Stimulated activated CD4-positive, alpha-beta T cell treated with anti-CD3 and anti-CD28 coated beads, Interleukin-15, amount 100 ng/mL, for 48 hours (primary cell): ENCODE data around the gene CDK2.
"Not testable (repeated sequence)": the region's sequence is repeated elsewhere in the genome, so short reads cannot be mapped to it uniquely, and the experiment has no call there.

Experiments used
- DNase-seq, 2 donors: peaks; one replicate each; pipeline ENCODE4 v3.0.0-alpha.2; 2020; ENCODE audit warnings: low read depth in 2 of 2

CDK2 gene

GRCh38 chr12:55966408-55967281, at the start of gene CDK2:
CDK2 (plus strand) TSS chr12:55966830; CDS start chr12:55967009, 179 bp downstream.
- peak; percentile 81 to 93 for DNase-seq

GRCh38 chr12:55919032-55919431, 47.6 kb upstream of the CDK2 start:
- not testable (repeated sequence) for DNase-seq

GRCh38 chr12:55922126-55922525, 44.5 kb upstream of the CDK2 start:
- DNase-seq, result no peak

- DNase-seq, result not testable (repeated sequence)
Measured at GRCh38 chr12:55923648-55924047, 43.0 kb upstream of the CDK2 start.

- DNase-seq, result no peak
Measured at GRCh38 chr12:55925371-55925770, 41.3 kb upstream of the CDK2 start.

GRCh38 chr12:55925870-55926737, 40.5 kb upstream of the CDK2 start:
- no peak for DNase-seq

GRCh38 chr12:55926738-55927587, 39.7 kb upstream of the CDK2 start:
- peak; percentile 89 to 90 for DNase-seq

- DNase-seq, result peak; percentile 59 to 65
Measured at GRCh38 chr12:55927588-55928502, 38.8 kb upstream of the CDK2 start, which contains the start of gene PYM1. PYM1 (minus strand) TSS chr12:55927894; CDS start chr12:55927761, 133 bp downstream.

- peak; percentile 83 to 84 for DNase-seq
Measured at GRCh38 chr12:55929306-55929791, 37.3 kb upstream of the CDK2 start.

GRCh38 chr12:55930771-55931316, 35.8 kb upstream of the CDK2 start, which contains the start of gene DGKA:
DGKA (plus strand) TSS chr12:55931162; CDS start chr12:55936504, 5,342 bp downstream.
- DNase-seq, result peak; percentile 71 to 88

- no peak for DNase-seq
Measured at GRCh38 chr12:55931317-55931779, 35.3 kb upstream of the CDK2 start.

- DNase-seq, result no peak
Measured at GRCh38 chr12:55931780-55932550, 34.7 kb upstream of the CDK2 start.

GRCh38 chr12:55932551-55932910, 34.1 kb upstream of the CDK2 start:
- DNase-seq, result peak in 1 of 2 donors; percentile 40

- no peak for DNase-seq
Measured at GRCh38 chr12:55933169-55933798, 33.3 kb upstream of the CDK2 start.

GRCh38 chr12:55933799-55934742, 32.6 kb upstream of the CDK2 start:
- no peak for DNase-seq

- no peak for DNase-seq
Measured at GRCh38 chr12:55934773-55935172, 31.9 kb upstream of the CDK2 start.

- no peak for DNase-seq
Measured at GRCh38 chr12:55935738-55936151, 30.9 kb upstream of the CDK2 start.
